ENCODE results near the gene RNF141. TPM values are rescaled to one million over a fixed set of nuclear protein-coding genes. Genes with fewer than 3 reads are reported as not detected.

Gene RNF141
- total and polyA plus RNA-seq, 10 of the 15 experiments (the other 5 are each of a cell fraction or from before 2014, with no cell fraction given), result 7.6 to 36.8 (median 13.6) TPM

- ChIA-PET CTCF (interaction anchor here (0.8 kb wide), 1 partner anchor 15 kb away, joined by 3 read pairs; no protein-coding TSS in a partner anchor), RAD21 (ENCODE audit: unreplicated experiment) (interaction anchor here (0.6 to 1.6 kb wide), 2 partner anchors 22 to 67 kb away, joined by 3 to 4 read pairs; partner anchors contain the start of gene AMPD3), SMC1A (ENCODE audit: uncharacterized antibody, unreplicated experiment) (interaction anchor here (1.0 to 1.7 kb wide), 5 partner anchors 17 to 63 kb away, joined by 3 to 8 read pairs (median 3); no protein-coding TSS in a partner anchor), POLR2A (interaction anchor here (0.6 kb wide), 4 partner anchors 26 to 1083 kb away, joined by 3 read pairs; no protein-coding TSS in a partner anchor)
- ATAC-seq (no peak; the same call in 2 of the 3 replicates), DNase-seq (ENCODE audit: low read depth, low spot score) (no peak), FAIRE-seq (no peak)
- Histone ChIP-seq H3K4me2 (ENCODE audit: control insufficient read depth, insufficient read depth) (no peak overlapping the region), H4K20me1 (ENCODE audit: control insufficient read depth, insufficient read depth) (no peaks in the 10 kb centered on the region; the same call in 1 of the 2 replicates), H3K4me3 (no peak overlapping the region), H3K27me3 (replicated peaks in 1 of 2; ENCODE audit: control insufficient read depth in 2 of 2, insufficient read depth in 2 of 2, low read length in 1 of 2) (no peaks in the 10 kb centered on the region; a peak in 1 of 4 replicates), H3K9ac (ENCODE audit: control insufficient read depth, insufficient read depth, low read length) (no peak overlapping the region), H3K36me3 (ENCODE audit: control insufficient read depth in 2 of 2, insufficient read depth in 2 of 2, low read length in 1 of 2) (peaks cover 0 to 3% of the 10 kb centered on the region in 2 experiments; a peak in 2 of 4 replicates), H3K4me1 (ENCODE audit: control insufficient read depth, insufficient read depth, low read length) (no peaks in the 10 kb centered on the region), H3K27ac (ENCODE audit: control insufficient read depth, insufficient read depth) (no peak overlapping the region), H3K79me2 (ENCODE audit: control insufficient read depth, insufficient read depth, low read length) (no peaks in the 10 kb centered on the region), H3K9me3 (replicated peaks; ENCODE audit: control insufficient read depth, insufficient read depth, low read length) (no peaks in the 10 kb centered on the region), H2AFZ (ENCODE audit: control insufficient read depth, low read depth, low read length) (no peak overlapping the region)
- intact Hi-C loops (cut with micrococcal nuclease; ENCODE audit: unreplicated experiment) (no loop called here), in situ Hi-C loops (cut with MboI) (no loop called here)
- BruUV-seq (replicated peaks), result no TSS peak
- TF ChIP-seq BCLAF1 (IDR thresholded peaks at IDR 0.05) (no peak), CEBPB (IDR thresholded peaks at IDR 0.05; ENCODE audit: borderline replicate concordance in 1 of 2, low read depth in 2 of 2, low read length in 2 of 2) (no peak), TCF12 (IDR thresholded peaks at IDR 0.05; ENCODE audit: low read depth, low read length) (no peak), JUND (IDR thresholded peaks at IDR 0.05; ENCODE audit: low read depth, low read length) (no peak), MTA2 (IDR thresholded peaks at IDR 0.05; ENCODE audit: low read depth) (no peak), KLF5 (IDR thresholded peaks at IDR 0.05; ENCODE audit: partially characterized antibody) (no peak), SREBF2 (IDR thresholded peaks at IDR 0.05; ENCODE audit: low read length) (no peak), CEBPZ (IDR thresholded peaks at IDR 0.05; ENCODE audit: low read depth, low read length) (no peak), RUNX3 (IDR thresholded peaks at IDR 0.05; ENCODE audit: low read length) (no peak), TARDBP (IDR thresholded peaks at IDR 0.05; ENCODE audit: borderline replicate concordance) (no peak), NFXL1 (IDR thresholded peaks at IDR 0.05; ENCODE audit: borderline replicate concordance) (no peak), ZNF217 (IDR thresholded peaks at IDR 0.05) (no peak), LARP7 (IDR thresholded peaks at IDR 0.05) (no peak)
- 50% methylated on average over 5 of the region's 5 CpGs for WGBS (ENCODE audit: insufficient coverage, insufficient replicate concordance, low lambda C conversion rate, missing lambda C conversion rate)
Observed at GRCh38 chr11:10476927-10477689, 63.9 kb downstream of the RNF141 start.

All from GM12878 (cell line).